H1 (cell line): Measurements from ENCODE around the gene ZNF799. TPM values are rescaled to one million over a fixed set of nuclear protein-coding genes. Genes with fewer than 3 reads are reported as not detected.

Experiments
- CTCF ChIA-PET: fragments of 300-600 bp; sonication (Branson Sonifier 250); formaldehyde crosslinking; loops from one replicate; lab custom pipeline; 2021; ENCODE audit not compliant: partially characterized antibody; lab: Charles Lee
- POLR2A ChIA-PET: fragments of 300-600 bp; sonication (Branson Sonifier 250); formaldehyde crosslinking; loops from one replicate; lab custom pipeline; 2021; ENCODE audit warnings: inconsistent platforms; ENCODE audit not compliant: partially characterized antibody; lab: Charles Lee
- DNase-seq, 2 experiments: peaks; one replicate each; pipeline versions ENCODE4 v3.0.0 to v3.0.0-alpha.2; 2010 to 2022; ENCODE audit warnings: low spot score in 2 of 2, low read depth in 1 of 2, mixed read lengths in 1 of 2
- FAIRE-seq: peaks from 2 replicates; lab custom pipeline; 2011; peaks lifted over from hg19 to GRCh38; lab: Jason Lieb, UNC
- H2AFZ ChIP-seq: 2 replicates; pipeline ENCODE4 v1.8.1; 2012; ENCODE audit warnings: low read length, inconsistent platforms
- H2AK5ac ChIP-seq: 2 replicates; pipeline ENCODE4 v1.6.1; 2013; ENCODE audit warnings: low read depth, low read length
- H2BK120ac ChIP-seq: replicated peaks from 2 replicates; pipeline ENCODE3; 2013; ENCODE audit warnings: low read depth, low read length, inconsistent platforms
- H2BK12ac ChIP-seq: 2 replicates; pipeline ENCODE4 v1.6.1; 2013; ENCODE audit warnings: low read depth, low read length
- H2BK15ac ChIP-seq: 2 replicates; pipeline ENCODE4 v1.6.1; 2013; ENCODE audit warnings: low read length
- H2BK20ac ChIP-seq: 2 replicates; pipeline ENCODE4 v1.6.1; 2013; ENCODE audit warnings: low read length
- H2BK5ac ChIP-seq: 2 replicates; pipeline ENCODE4 v1.6.1; 2013; ENCODE audit warnings: low read depth, low read length
- H3K14ac ChIP-seq: 2 replicates; pipeline ENCODE4 v1.6.1; 2013; ENCODE audit warnings: inconsistent platforms; ENCODE audit not compliant: insufficient read length
- H3K18ac ChIP-seq: 2 replicates; pipeline ENCODE4 v1.6.1; 2013; ENCODE audit warnings: low read length; ENCODE audit errors: extremely low read depth
- H3K23ac ChIP-seq: 2 replicates; pipeline ENCODE4 v1.6.1; 2013; ENCODE audit warnings: inconsistent platforms; ENCODE audit not compliant: insufficient read length
- H3K23me2 ChIP-seq: 2 replicates; pipeline ENCODE4 v1.6.1; 2013; ENCODE audit warnings: low read depth, low read length
- H3K27ac ChIP-seq: 2 replicates; pipeline ENCODE4 v1.6.1; 2011; ENCODE audit warnings: low read depth, low read length, inconsistent platforms
- H3K27me3 ChIP-seq, 4 experiments: replicated peaks in 1 of 4; 1 replicate in 1 of 4; 2 replicates in 3 of 4; pipeline versions ENCODE4 v1.6.1 to v1.8.1; 2011 to 2013; ENCODE audit warnings: low read length in 3 of 4, mild to moderate bottlenecking in 3 of 4, inconsistent platforms in 2 of 4, mixed read lengths in 2 of 4, moderate library complexity in 1 of 4; ENCODE audit not compliant: control insufficient read depth in 3 of 4, insufficient read depth in 3 of 4; ENCODE audit errors: extremely low read depth in 1 of 4
- H3K36me3 ChIP-seq, 4 experiments: 2 replicates each; pipeline versions ENCODE4 v1.6.1 to v1.8.1; 2011 to 2013; ENCODE audit warnings: mild to moderate bottlenecking in 4 of 4, low read length in 3 of 4, moderate library complexity in 2 of 4, control low read depth in 1 of 4, inconsistent platforms in 1 of 4; ENCODE audit not compliant: insufficient read depth in 4 of 4, control insufficient read depth in 2 of 4
- H3K4ac ChIP-seq: replicated peaks from 2 replicates; pipeline ENCODE3; 2013; ENCODE audit warnings: low read length, low read depth, mixed read lengths, inconsistent platforms; ENCODE audit not compliant: insufficient read length
- H3K4me1 ChIP-seq, 4 experiments: replicated peaks in 1 of 4; 1 replicate in 1 of 4; 2 replicates in 3 of 4; pipeline versions ENCODE4 v1.6.1 to v1.8.1; 2011 to 2013; ENCODE audit warnings: low read length in 3 of 4, inconsistent platforms in 2 of 4, mixed read lengths in 1 of 4; ENCODE audit not compliant: insufficient read depth in 4 of 4, control insufficient read depth in 3 of 4
- H3K4me2 ChIP-seq, 2 experiments: 2 replicates each; pipeline versions ENCODE4 v1.6.1 to v1.8.1; 2011 to 2013; ENCODE audit warnings: low read depth in 2 of 2, low read length in 2 of 2, control low read depth in 1 of 2, inconsistent platforms in 1 of 2, mild to moderate bottlenecking in 1 of 2; ENCODE audit not compliant: insufficient read depth in 1 of 2
- H3K4me3 ChIP-seq, 4 experiments: fragments of 200-600, 300-600 bp in 1 of 4; sonication (generic), shearing (Covaris generic), sonication (Bioruptor Twin) in 1 of 4; 2 replicates each; pipeline versions ENCODE4 v1.5.1 to v1.8.1; 2011 to 2016; ENCODE audit warnings: low read length in 4 of 4, low read depth in 3 of 4, control low read depth in 2 of 4, inconsistent platforms in 2 of 4, mild to moderate bottlenecking in 2 of 4, mixed read lengths in 1 of 4, moderate library complexity in 1 of 4; ENCODE audit not compliant: insufficient read depth in 2 of 4; ENCODE audit errors: extremely low read depth in 1 of 4
- H3K56ac ChIP-seq: replicated peaks from 2 replicates; pipeline ENCODE3; 2013; ENCODE audit warnings: low read depth, mild to moderate bottlenecking, mixed read lengths, low read length, inconsistent platforms; ENCODE audit not compliant: insufficient read length
- H3K79me1 ChIP-seq: 2 replicates; pipeline ENCODE4 v1.6.1; 2013; ENCODE audit warnings: low read depth, low read length, control low read depth
- H3K79me2 ChIP-seq, 2 experiments: 2 replicates each; pipeline versions ENCODE4 v1.6.1 to v1.8.1; 2012 to 2013; ENCODE audit warnings: low read length in 2 of 2, mild to moderate bottlenecking in 2 of 2, inconsistent platforms in 1 of 2; ENCODE audit not compliant: insufficient read depth in 2 of 2, control insufficient read depth in 1 of 2
- H3K9ac ChIP-seq, 4 experiments: replicated peaks in 1 of 4; 1 replicate in 1 of 4; 2 replicates in 3 of 4; pipeline versions ENCODE4 v1.6.1 to v1.8.1; 2011 to 2013; ENCODE audit warnings: low read depth in 3 of 4, low read length in 3 of 4, control low read depth in 2 of 4, mild to moderate bottlenecking in 2 of 4, moderate library complexity in 2 of 4, inconsistent platforms in 1 of 4; ENCODE audit errors: extremely low read depth in 1 of 4
- H3K9me3 ChIP-seq, 2 experiments: 2 replicates each; pipeline versions ENCODE4 v1.6.1 to v1.8.1; 2012 to 2013; ENCODE audit warnings: mild to moderate bottlenecking in 2 of 2, moderate library complexity in 2 of 2, control low read depth in 1 of 2, inconsistent platforms in 1 of 2, low read depth in 1 of 2, low read length in 1 of 2, mixed read lengths in 1 of 2; ENCODE audit not compliant: insufficient read depth in 2 of 2
- H4K20me1 ChIP-seq, 2 experiments: replicated peaks in 1 of 2; 2 replicates each; pipeline versions ENCODE3 to v1.8.1; 2011 to 2013; ENCODE audit warnings: inconsistent platforms in 2 of 2, low read length in 2 of 2, mild to moderate bottlenecking in 1 of 2; ENCODE audit not compliant: insufficient read depth in 2 of 2, control insufficient read depth in 1 of 2
- H4K5ac ChIP-seq: 2 replicates; pipeline ENCODE4 v1.6.1; 2013; ENCODE audit warnings: low read length, low read depth, mixed read lengths, inconsistent platforms; ENCODE audit not compliant: insufficient read length
- H4K8ac ChIP-seq: 2 replicates; pipeline ENCODE4 v1.8.0; 2013; ENCODE audit warnings: mild to moderate bottlenecking, moderate library complexity, low read length, inconsistent platforms; ENCODE audit not compliant: insufficient read depth; ENCODE audit errors: extremely low read depth
- H4K91ac ChIP-seq: replicated peaks from 2 replicates; pipeline ENCODE3; 2013; ENCODE audit warnings: low read length, mixed read lengths, inconsistent platforms; ENCODE audit not compliant: insufficient read length
- BACH1 ChIP-seq: IDR thresholded peaks from 2 replicates; pipeline ENCODE4 v1.6.1; 2012; ENCODE audit warnings: low read length, improper control_type of control experiment
- CBX8 ChIP-seq: fragments of 300-800, 300-1000 bp; sonication (generic); IDR thresholded peaks from 2 replicates; pipeline ENCODE4 v1.7.1; 2016; ENCODE audit warnings: low read depth, low read length, borderline replicate concordance
- CEBPB ChIP-seq: IDR thresholded peaks from 2 replicates; pipeline ENCODE4 v1.6.1; 2012; ENCODE audit warnings: low read depth, low read length
- KDM1A ChIP-seq: fragments of 200-600, 300-600 bp; sonication (generic); IDR thresholded peaks from 2 replicates; pipeline ENCODE4 v1.7.1; 2016; ENCODE audit warnings: mild to moderate bottlenecking, low read length, borderline replicate concordance
- SIX5 ChIP-seq: IDR thresholded peaks from 2 replicates; pipeline ENCODE4 v1.6.1; 2011; ENCODE audit warnings: mild to moderate bottlenecking, low read depth, low read length
- SUZ12 ChIP-seq: fragments of 200-600 bp; sonication (generic); IDR thresholded peaks from 2 replicates; pipeline ENCODE4 v1.6.1; 2012; ENCODE audit warnings: mild to moderate bottlenecking, inconsistent platforms, low read length, moderate library complexity, mixed read lengths
- TBP ChIP-seq: IDR thresholded peaks from 2 replicates; pipeline ENCODE4 v1.6.1; 2011; ENCODE audit warnings: low read depth, low read length, improper control_type of control experiment
- WGBS, 2 experiments: shearing (Covaris generic) in 1 of 2; methylation state at CpG; one replicate each; pipeline versions ENCODE4 v1.1.6 to v1.1.7; 2013 to 2015; ENCODE audit warnings: low lambda C conversion rate in 2 of 2, mixed read lengths in 2 of 2, inconsistent platforms in 1 of 2, low coverage in 1 of 2, missing lambda C conversion rate in 1 of 2; ENCODE audit not compliant: insufficient replicate concordance in 2 of 2, insufficient coverage in 1 of 2, insufficient read length in 1 of 2; ENCODE audit errors: extremely low coverage in 1 of 2, missing lambda C conversion rate in 1 of 2; 5-methylcytosine and 5-hydroxymethylcytosine counted together
- polyA plus RNA-seq, 7 experiments: library from polyadenylated mRNA; depleted of rRNA in 3 of 7; stranded (reverse) in 5 of 7; unstranded in 2 of 7; fragments of >200 nt in 5 of 7; fragments of 200-250 nt in 2 of 7; gene quantifications; 1 replicate in 5 of 7; 2 replicates in 1 of 7; 4 replicates in 1 of 7; pipeline versions ENCODE4 v1.2.1 to v1.2.3, GENCODE V29; 2011 to 2013; ENCODE audit warnings: missing spikeins in 2 of 7, mixed read lengths in 2 of 7
- total RNA-seq: library from RNA; stranded (reverse); fragmentation: NEBNext Ultra II Directional; extraction: Animal tissue kit (Norgen Biotek cat#: 25700); gene quantifications from 2 replicates; pipeline ENCODE4 v1.2.1, GENCODE V29; 2021

Gene ZNF799
- total and polyA plus RNA-seq, 2 of the 8 experiments (the other 6 are each of a cell fraction or from before 2014, with no cell fraction given), result 1.00 to 4.2 TPM

GRCh38 chr19:12353375-12353774 lies 47.7 kb downstream of the ZNF799 start:
- POLR2A ChIA-PET, result no interaction called here
- FAIRE-seq, result no peak
- H3K56ac ChIP-seq, result no peak overlapping the region

More at GRCh38 chr19:12353375-12353774, 47.7 kb downstream of the ZNF799 start:
- H2BK5ac ChIP-seq, result no peak overlapping the region
- peaks cover 0 to 26% (median 3%) of the 10 kb centered on the region in 4 experiments; a peak in 4 of 8 replicates for H3K36me3 ChIP-seq
- H3K4me1 ChIP-seq, result no peaks in the 10 kb centered on the region
- no peak overlapping the region for H3K9ac ChIP-seq
- H3K27ac ChIP-seq, result no peak overlapping the region
- no peak overlapping the region for H3K4me3 ChIP-seq
- H2BK20ac ChIP-seq, result no peak overlapping the region
- no peaks in the 10 kb centered on the region for H3K23me2 ChIP-seq
- no peak overlapping the region for H4K8ac ChIP-seq
- no peak for DNase-seq
- no peak overlapping the region for H3K23ac ChIP-seq
- no peak overlapping the region for H3K18ac ChIP-seq
- peaks cover 55 to 60% of the 10 kb centered on the region in 2 experiments for H3K9me3 ChIP-seq
- no peak overlapping the region for H2BK120ac ChIP-seq
- H2BK12ac ChIP-seq, result no peak overlapping the region
- H3K27me3 ChIP-seq, result no peaks in the 10 kb centered on the region
- no peak overlapping the region for H3K4me2 ChIP-seq
- no peak overlapping the region for H4K5ac ChIP-seq
- no peak overlapping the region for H2AFZ ChIP-seq
- CTCF ChIA-PET, result no interaction called here
- no peaks in the 10 kb centered on the region for H3K79me1 ChIP-seq
- H2BK15ac ChIP-seq, result no peak overlapping the region
- TF ChIP-seq SIX5 (no peak), BACH1 (no peak), CBX8 (no peak), KDM1A (no peak), SUZ12 (no peak), CEBPB (no peak), TBP (no peak)
- TF ChIP-seq, all 59 proteins: peak for 0
- no peak overlapping the region for H4K91ac ChIP-seq
- no peaks in the 10 kb centered on the region for H3K79me2 ChIP-seq
- H4K20me1 ChIP-seq, result no peaks in the 10 kb centered on the region
- no peak overlapping the region for H3K14ac ChIP-seq
- no peak overlapping the region for H2AK5ac ChIP-seq
- 80% methylated on average over 4 of the region's 4 CpGs; no CpG with 5 or more reads in 1 of the 2 experiments for WGBS, 2 experiments
- no peak overlapping the region for H3K4ac ChIP-seq
